Activated CD8-positive, alpha-beta memory T cell treated with anti-CD3 and anti-CD28 coated beads, Interleukin-2, amount 50 U/mL, for 4 hours (primary cell): ENCODE measurements around the gene MYL2.
A peak's percentile ranks its signal among the peaks of the same experiment; 100 is the strongest.
"Not testable (repeated sequence)": the region's sequence is repeated elsewhere in the genome, so short reads cannot be mapped to it uniquely, and the experiment has no call there.

Experiments
- DNase-seq: peaks from one replicate; pipeline ENCODE4 v3.0.0-alpha.2; 2020

Gene MYL2, protein sequence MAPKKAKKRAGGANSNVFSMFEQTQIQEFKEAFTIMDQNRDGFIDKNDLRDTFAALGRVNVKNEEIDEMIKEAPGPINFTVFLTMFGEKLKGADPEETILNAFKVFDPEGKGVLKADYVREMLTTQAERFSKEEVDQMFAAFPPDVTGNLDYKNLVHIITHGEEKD

DNA sequence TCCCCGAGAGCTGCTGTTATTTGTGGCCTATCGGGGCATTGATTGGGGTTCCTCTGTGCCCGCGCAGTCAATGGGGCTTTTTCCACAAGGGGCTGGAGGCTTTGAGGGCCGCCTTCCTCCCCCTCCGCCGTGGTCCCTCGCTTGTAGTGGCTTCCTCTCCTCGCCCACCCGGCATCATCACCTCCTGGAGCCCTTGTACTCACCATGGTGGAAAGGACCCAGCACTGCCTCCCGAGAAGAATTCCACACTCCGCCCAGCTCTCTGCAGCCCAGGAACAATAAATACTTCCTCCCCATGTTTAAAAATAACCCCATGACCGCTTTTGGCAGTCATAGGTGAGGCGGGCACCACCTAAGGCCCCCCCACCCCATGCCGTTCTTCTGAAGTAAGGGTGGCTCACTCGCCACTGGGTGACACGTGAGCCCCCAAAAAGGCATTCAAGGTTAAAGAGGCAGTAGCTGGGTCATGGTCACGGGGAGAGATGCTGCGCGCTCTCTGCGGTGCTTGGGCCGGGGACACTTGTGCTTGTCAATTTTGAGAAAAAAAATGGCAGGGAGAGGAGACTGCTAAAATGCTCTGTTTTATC, at the start of gene MYL2:
TSS of gene MYL2 (minus strand) at position 256 of the 587 bp plus-strand sequence. CDS start at position 206, 50 bp downstream.
- DNase-seq: no peak

DNA sequence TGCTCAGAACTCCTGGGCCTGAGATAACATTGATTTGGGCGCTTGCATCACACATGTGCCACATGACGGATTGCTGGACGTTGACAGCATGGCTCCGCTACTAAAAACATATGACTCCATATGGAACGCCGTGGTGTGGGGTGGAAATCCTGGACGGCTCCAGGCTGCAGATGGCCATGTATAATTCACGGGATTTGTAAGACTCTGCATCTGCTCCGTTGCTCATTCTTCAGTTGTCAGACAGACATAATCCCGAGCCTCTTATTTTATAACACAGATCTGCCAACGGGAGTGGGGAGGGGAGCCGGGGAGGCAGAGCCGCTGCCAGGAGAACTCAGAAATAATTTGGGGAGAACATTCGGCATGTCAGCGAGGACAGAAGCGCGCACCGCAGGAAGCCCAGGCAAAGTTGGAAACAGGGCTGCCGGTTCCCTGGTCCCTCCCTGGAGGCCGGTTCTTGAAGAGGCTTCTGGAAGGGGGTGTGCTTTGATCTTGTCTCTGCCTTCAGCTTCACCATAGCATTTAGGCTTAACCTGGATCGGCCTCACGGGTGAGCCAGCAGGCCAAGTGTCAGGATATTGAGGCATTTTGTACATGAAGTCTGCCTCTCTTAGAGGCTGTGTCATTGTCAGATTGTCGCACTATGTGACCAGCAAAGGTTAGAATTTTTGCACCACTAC, 45.8 kb upstream of the MYL2 start:
- DNase-seq: no peak

DNA sequence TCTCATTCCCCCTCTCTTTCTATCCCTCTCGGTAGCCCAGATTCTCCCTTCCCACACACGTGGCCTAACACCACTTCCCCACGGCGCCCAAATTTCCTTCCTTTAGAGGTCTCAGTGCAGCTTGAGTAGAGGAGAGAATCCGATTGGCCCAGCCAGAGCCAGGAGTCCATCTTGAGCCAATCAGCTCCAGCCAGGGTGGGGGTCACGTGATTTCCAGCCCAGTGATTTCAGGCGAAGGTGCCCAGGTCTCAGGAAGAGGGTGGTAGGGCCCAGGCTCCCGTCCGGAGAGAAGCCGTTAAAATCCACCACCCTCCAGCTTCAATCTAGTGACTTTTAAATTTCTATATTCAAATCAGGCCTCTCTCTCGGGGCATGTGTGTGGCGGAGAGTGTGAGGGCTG, 45.2 kb upstream of the MYL2 start:
- no peak for DNase-seq

DNA sequence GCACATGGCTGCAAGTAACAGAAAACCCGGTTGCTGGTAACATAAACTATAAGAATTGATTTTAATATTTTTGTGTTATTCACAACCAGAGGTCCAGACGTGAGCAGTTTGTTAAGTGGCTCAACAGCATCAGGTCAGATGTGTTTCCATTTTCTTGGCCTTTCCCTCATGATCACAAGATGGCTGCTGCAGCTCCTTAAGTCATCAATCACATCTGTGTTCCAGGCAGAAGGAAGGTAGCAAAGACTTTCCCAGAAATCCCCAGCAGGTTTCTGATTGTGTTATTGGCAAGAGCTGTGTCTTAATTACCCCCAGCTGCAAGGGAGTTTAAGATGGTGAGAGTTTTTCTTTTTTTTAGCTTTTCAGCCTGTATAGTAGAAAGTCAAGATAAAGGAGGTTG, 40.4 kb upstream of the MYL2 start:
- DNase-seq: no peak

DNA sequence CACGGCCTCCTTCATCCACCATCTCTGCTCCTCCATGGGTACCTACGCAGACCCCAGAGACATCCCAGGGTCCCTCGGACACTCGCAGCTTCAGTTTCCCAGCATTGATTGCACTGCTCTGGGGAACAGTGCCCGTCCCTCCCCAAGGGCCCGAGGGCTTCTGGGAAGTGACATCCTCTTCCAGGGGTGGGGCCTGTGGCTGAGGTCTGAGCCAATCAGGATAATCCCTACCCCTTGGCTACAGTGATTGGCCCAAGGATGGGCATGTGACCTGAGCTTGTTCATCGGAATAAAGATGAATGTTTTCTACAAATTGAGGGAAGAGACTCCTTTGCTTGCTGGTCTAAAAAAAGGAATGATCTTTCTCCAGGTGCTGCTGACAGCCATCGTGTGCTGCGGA, 37.3 kb upstream of the MYL2 start:
- DNase-seq: no peak

DNA sequence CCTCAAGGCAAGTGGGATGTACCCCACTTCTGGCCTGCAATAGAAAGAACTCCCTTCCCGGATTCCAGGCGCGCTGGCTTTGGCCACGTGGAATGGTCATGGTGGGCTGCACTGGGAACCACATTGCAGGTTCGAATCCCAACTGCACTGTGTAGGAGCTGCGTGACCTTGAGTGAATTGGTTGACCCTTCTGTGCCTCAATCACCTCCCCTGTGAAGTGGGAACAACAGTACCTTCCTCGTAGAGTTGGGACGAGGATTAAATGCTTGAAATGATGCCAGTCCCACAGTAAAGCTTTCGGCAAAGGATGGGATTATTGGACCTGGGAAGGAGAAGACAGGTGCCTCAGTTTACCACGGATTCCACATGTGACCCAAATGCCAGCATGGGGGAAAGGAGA, 36.8 kb upstream of the MYL2 start:
- no peak for DNase-seq

DNA sequence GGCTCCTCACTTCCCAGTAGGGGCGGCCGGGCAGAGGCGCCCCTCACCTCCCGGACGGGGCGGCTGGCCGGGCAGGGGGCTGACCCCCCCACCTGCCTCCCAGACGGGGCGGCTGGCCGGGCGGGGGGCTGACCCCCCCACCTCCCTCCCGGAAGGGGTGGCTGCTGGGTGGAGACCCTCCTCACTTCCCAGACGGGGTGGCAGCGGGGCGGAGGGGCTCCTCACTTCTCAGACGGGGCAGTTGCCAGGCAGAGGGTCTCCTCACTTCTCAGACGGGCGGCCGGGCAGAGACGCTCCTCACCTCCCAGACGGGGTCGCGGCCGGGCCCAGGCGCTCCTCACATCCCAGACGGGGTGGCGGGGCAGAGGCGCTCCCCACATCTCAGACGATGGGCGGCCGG, 30.5 kb upstream of the MYL2 start:
- not testable (repeated sequence) for DNase-seq

DNA sequence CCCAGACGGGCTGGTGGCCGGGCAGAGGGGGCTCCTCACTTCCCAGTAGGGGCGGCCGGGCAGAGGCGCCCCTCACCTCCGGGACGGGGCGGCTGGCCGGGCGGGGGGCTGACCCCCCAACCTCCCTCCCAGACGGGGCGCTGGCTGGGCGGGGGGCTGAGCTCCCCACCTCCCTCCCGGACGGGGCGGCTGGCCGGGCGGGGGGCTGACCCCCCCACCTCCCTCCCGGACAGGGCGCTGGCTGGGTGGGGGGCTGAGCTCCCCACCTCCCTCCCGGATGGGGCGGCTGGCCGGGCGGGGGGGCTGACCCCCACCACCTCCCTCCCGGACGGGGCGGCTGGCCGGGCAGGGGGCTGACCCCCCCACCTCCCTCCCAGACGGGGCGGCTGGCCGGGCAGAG, 30.1 kb upstream of the MYL2 start:
- not testable (repeated sequence) for DNase-seq

DNA sequence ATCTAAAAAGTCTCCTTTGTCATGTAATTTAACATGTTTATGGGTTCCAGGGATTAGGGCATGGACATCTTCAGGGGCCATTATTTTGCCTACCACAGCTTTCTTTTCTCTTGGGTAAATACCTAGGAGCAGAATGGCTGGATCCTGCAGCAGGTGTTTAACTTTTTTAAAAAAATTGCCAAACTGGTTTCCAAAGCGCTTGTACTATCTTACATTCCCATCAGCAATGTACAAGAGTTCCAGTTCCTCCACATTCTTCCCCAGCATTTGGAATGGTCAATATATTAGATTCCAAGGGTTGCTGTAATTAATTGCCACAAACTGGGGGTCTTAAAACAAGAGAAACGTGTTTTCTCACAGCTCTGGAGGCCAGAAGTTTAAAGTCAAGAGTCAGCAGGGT, 27.7 kb upstream of the MYL2 start:
- DNase-seq: no peak

DNA sequence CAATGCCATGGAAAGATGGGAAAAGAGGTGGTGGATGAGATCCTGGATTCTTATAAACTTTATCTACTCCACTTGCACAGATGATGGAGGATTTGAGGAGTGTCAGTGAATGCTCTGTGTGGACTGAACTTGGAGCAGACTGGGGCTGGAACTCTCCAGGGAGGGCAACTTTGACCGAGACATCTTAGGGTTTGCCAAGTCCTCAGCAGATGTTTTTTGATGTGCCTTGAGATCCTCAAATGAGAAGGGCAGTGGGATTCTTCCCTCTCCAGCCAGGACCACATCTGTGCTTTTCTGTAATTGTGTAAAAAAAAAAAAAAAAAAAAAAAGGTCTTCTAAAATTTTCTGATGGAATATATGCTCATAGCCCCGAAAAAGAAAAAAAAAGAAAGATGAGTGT, 23.0 kb upstream of the MYL2 start:
- DNase-seq: no peak

DNA sequence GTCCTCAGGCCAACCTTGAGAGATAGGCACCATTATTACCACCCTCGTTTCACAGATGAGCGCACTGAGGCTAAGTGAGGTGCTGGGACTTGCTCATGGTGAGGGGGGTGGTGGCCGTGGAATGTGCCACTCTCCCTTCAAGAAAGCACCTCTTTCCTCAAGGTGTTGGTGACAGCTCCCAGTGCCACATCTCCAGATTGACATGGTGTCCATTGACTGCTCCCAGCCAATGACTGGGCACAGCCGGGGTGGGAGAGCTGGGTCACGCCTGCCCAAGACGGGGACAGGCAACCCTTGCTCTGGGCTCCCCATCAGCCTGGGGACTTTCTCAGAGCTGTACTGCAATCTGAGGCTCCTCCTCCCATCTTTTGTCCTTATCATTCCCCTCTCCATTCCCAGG, 21.0 kb upstream of the MYL2 start:
- DNase-seq: no peak

DNA sequence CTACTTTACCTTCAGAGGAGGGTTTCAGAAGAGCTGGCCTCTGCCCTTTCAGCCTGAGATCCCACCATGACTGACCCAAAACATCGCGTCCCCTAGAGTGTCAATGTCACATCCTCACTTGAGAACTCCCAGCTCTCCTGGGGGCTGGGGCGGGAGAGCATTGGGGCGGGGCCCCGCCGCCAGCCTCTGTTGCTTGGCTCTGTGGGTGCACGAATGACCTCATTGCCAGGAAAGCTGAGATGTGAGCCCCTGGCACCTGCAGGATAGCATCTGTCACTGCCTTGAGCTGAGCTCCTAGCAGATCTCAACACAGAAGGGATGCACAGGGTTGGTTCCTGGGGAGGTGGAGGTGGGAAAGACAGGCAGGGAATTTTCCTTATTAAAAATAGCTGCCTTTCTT, 20.6 kb upstream of the MYL2 start:
- no peak for DNase-seq

DNA sequence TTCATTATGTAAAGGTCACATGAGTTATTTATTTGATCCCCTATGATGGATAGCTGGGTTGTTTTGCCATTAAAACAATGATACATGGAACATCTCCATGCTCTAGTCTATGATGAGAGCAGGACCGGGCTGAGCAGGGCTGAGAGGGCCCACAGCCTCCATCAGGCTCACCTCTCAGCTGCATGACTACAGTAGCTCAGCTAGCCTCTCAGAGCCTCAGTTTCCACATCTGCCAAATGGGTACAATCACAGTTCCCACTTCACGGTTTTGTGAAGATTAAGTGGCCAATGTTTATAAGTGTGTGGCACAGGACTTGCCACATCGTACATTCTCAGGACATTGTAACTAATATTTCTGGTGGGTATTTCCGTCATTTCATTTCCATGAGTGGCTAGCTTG, 19.9 kb upstream of the MYL2 start:
- no peak for DNase-seq

DNA sequence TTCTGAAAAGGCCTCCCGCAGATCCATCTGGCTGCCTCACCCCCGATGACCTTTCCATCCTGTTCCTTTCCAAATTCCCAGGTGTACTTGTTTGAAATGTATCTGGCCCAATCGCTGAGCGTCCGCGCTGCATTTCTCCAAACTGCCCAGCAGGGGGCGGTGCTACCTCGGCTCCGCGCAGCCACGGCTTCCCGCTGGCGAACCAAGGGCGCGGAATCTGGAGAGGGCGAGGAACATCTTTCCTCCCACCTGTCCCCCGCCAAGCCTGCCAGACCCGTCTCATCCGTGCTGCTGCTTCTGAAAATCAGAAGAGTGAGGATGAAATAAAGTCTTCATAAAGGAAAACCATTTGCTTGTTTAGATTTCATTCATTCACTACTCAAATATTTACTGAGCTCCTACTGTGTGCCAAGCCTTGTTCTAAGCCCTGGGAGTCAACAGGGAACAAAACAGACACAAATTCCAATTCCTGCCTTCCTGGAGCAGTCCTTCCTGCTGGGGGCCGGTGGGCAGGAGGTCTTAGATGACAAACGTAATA, 16.8 kb upstream of the MYL2 start:
- DNase-seq: peak; percentile 58

DNA sequence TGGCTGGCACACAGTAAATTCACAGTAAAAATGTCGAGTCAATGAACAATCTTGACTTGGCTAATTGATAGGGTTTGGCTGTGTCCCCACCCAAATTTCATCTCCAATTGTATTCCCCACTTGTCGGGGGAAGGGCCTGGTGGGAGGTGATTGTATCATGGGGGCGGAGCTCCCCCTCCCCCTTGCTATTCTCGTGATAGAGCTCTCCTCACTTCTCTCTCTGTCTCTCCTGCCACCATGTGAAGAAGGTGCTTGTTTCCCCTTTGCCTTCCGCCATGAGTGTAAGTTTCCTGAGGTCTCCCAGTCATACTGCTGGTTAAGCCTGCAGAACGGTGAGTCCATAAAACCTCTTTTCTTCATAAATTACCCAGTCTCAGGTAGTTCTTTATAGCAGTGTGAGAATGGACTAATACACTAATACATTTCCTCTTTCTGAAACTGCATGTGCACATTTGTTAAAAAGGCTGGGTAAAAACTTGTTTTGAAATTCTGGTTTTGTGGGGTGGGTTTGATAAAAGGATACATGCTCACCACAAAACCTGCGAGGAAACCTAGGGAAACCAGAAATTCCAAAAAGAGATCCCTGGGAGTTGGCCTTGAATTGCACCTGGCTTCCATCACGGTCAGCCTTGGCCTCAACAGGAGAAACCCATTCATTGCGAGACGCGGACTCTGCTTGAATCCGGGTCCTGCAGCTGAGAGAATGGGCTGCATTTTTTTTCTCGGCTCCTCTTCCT, 16.2 kb upstream of the MYL2 start:
- DNase-seq: no peak

DNA sequence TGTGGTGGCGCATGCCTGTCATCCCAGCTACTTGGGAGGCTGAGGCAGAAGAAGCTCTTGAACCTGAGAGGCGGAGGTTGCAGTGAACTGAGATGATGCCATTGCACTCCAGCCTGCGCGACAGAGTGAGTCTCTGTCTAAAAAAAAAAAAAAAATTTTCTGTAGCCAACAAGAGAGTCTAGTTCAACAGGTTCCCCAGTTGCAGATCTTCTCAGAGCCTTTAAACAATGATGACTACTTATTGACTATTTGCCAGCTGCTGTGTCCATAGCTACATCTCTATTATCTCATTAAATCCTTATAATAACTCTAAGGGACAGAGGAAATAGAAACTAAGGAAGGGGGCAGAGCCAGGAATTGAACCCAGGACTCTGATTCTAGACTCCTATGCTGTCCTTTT, 15.2 kb upstream of the MYL2 start:
- DNase-seq: no peak

DNA sequence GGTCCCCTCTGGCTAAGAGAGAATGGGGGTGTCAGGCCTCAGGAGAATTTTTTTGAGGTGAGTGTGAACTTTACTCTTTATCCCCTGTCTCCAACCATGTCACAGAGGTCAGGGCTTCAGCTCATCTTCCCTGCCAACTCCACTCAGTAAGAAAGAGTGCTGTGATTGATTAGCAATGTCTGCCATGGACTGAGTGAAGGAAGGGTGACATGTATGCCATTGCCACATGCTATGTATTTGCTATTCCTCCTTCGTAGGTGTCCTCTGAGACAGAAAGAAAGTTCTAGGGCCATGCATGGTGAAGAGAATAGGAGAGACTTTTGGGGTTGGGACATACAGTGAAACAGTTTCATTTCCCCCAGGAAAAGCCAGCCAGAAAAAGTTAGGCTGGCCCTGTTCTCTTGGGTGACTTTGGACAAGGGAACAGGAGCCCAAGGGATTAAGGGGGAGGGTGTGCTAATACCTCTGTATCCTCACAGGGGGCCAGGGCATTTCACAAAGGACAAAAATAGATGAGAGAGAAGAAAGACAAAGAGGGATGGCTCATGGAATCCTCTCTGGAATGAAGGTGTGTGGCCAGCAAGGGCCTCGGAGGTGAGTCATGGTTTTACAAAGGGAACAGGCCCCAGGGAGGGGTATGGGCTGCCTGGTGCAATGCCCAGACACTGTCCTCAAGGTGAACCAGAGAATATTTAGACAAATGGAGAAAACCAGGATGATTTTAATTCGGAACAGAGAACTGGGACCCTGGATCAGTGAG, 13.9 kb upstream of the MYL2 start:
- DNase-seq: no peak

DNA sequence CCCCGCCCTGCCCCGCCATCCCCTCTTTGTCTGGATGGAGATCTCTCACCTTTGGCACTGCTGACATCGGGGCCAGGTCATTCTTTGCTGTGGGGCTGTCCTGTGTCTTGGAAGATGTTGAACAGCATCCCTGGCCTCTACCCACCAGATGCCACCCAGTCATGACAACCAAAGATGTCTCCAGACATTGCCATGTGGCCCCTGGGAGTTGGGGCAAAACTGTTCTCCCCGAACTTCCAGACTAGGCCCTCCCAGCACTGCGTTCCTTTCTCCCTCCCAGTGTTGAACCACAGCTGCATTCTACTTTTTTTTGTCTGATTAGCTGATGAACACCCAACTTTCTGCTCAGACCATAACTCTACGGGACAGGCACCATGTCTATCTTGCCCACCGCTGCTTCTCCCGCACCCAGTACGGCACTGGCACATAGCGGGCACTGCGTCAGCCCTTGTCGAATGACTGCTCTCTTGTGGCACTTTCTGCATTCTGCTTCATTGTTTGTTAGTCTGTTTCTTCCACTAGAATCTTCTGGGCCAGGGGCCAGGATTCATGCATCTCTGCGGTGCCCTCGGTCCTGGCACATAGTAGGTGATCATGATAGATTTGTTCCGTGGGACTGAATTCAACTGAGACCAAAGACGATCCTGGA, 13.1 kb upstream of the MYL2 start:
- DNase-seq: no peak

DNA sequence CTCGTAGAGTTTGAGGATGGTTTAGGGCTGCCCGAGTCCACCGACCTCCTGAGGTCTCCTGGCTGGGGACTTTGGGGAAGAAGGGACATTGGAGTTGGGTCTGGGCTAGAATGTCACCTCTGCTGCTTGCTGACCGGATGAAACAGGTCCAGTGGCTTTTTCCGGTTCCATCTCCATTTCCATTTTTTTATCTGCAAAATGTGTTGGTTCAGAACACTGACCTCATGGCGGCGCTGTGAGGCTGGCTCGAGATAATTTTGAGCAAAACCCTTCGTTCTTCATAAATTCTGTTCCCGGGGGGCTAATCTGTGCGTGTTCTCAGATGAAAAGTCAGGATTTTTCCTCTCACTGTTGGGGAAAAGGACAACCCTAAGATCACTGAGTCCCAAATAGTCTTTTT, 11.7 kb upstream of the MYL2 start:
- DNase-seq: no peak

DNA sequence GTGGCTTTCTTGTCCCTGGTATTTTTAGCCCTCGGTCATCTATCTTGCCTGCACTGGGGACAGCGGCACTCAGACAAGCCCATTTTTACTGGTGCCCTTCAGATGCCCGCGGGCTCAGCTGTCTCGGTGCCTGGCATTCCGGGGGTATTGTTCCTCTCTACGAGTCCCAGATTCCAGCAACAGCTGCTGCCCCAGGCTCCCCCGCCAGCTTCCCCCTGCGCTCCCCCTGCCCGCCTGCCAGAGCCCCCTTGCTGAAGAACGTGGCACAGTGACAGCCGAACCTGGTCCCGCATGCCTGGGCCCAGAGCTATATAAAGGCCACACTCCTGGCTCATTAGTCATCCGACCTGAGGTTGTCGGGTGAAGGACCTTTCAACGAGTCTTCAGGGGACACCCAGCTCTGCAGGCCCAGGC, 10.9 kb upstream of the MYL2 start:
- no peak for DNase-seq

DNA sequence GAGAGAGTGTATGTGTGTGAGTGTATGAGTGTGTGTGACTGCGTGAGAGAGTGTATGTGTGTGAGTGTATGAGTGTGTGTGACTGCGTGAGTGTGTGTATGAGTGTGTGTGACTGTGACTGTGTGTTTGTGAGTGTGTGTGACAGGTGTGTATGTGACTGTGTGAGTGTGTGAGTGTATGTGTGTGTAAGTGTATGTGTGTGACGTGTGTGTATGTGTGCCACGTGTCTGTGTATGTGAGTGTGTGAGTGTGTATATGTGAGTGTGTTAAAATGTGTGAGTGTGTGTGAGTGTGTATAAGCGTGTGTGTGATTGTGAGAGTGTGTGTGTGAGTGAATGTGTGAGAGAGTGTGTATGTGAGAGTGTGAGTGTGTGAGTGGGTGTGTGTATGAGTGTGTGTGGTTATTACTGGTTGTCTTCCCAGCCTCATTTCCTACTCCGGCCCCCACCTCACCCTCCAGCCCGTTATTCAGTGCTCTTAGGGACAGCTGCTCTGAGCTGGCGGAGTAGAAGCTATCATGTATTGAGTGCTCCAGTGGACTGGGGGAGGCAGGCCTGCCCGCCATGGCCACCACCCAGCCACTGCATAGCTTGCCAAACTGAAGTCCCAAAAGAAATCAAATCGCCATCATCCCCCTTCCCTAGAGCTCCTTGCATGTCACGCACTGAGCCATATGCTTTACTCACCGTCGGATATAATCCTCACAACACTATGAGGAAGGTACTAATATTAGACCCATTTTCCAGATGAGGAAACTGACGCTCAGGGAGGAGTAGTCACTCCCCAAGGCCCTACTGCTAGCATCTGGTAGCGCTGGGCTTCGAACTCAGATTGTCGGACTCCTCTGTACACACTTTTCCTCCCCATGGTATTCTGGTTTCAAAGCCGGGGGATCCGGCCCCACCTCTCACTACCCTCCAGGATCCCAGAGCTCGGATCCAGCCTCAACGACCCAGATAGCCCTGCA, 10.3 kb upstream of the MYL2 start:
- DNase-seq: no peak
